HG03045 (cell line): Measurements from ENCODE around the gene SLC66A1.

Experiments used
- ATAC-seq: cut with Tn5 transposase; IDR thresholded peaks from one replicate; pipeline ENCODE4 v1.9.1; 2021; ENCODE audit warnings: mild to moderate bottlenecking, moderate library complexity; ENCODE audit not compliant: unreplicated experiment

SLC66A1 gene

GRCh38 chr1:19360432-19360831 is 48.3 kb downstream of the SLC66A1 start:
- no peak for ATAC-seq

DNA sequence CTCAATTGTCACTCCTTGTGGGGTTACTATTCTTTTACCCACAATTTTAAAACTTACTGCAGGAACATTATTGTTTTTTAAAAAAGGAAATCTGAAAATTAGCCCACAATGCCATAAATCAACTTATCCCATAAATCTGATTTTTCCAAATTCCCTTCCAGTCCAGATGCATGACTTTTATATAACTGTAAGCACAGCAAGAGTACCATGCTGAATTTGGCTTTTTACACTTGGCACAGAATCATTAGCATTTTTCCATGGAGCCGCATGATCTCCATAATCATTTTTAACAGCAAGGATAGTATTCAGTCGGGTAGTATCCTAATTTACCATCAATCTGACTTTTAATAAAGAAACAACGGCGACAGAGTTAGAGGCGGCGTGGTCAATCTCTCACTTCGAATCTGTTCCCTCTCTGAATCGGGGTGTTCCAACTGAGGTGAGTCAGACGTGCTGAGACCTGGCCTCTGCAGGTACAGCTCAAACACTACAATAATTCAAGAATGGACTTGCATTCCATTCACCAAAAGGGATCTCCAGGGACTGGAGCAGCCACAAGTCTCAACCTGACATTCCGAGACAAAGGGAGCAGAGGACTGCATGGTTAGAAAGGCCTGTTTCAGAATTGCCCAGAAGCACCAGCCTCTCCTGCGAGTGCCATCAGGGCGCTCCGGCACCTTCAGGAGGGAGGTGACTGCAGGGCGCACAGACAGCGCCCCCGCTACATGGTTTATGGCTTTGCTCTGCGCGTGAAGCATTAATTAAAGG is 48.9 kb downstream of the SLC66A1 start:
- no peak for ATAC-seq

DNA sequence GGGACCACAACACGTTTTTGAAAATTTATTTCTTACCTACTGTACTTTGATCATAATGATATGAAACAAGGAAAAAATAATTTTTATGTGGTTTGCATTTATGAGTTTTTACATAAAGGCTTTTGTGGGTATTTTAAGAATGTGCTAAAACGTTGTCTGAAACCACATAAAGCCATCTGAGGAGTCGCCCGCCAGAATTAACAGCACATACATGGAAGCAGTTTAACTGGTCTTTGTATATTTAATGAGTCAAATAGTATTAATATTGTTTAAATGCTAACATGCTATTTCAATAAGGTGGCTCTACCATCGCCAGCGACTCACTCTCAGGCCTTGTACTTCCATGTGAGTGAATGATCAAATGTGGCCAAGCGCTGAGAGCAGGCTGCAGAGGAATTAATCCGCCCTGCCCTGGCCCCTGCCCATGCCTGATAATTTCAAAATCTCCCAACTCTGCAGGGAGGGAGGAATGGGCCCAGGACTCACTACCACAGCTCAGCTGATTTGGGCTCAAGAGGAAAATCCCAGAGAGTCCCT is 49.6 kb downstream of the SLC66A1 start:
- no peak for ATAC-seq

GRCh38 chr1:19363536-19364152 is 51.5 kb downstream of the SLC66A1 start:
- ATAC-seq = no peak

DNA sequence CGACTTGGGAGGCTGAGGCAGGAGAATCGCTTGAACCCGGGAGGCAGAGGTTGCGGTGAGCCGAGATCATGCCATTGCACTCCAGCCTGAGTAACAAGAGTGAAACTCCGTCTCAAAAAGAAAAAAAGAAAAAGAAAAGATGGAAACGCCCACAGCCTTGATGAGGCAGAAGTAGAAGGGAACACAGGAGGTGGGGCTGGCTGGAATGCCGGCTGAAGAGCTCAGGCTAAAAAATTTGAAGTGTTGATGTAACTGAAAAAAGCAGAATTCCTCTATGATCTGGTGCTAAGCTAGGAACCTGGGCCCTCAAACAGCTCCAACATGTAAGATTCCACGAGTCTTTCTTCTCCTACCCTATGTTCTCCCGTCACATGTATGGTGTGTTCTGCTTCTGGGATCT is 53.6 kb downstream of the SLC66A1 start:
- no peak for ATAC-seq

GRCh38 chr1:19366599-19367536 is 54.7 kb downstream of the SLC66A1 start:
- no peak for ATAC-seq

DNA sequence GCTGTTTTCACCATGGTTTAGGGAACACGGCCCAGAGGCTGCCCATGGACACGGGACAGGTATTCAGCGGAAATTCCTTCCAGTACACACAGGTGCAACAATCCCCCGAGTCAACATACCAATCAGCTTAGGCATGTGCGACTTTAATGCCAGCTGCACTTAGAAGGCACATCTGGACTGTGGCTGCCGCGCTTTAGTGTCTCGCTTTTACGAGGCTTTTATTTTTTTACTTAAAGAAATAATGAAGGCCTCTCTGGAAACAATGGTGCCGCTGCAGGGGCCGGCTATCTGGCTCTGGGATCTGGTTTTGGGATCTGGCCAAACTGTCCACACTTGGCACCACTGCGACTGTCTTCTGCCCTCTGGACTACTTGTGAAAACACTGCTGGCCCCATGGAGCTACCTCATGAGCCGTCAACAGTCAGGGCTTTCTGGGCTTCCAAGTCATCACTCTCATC is 55.5 kb downstream of the SLC66A1 start:
- no peak for ATAC-seq

GRCh38 chr1:19368050-19368449 is 55.9 kb downstream of the SLC66A1 start:
- ATAC-seq = no peak

- no peak for ATAC-seq
These were observed 56.8 kb downstream of the SLC66A1 start for GRCh38 chr1:19368964-19369363.

- no peak for ATAC-seq
These were observed 57.4 kb downstream of the SLC66A1 start for GRCh38 chr1:19369396-19370090.

DNA sequence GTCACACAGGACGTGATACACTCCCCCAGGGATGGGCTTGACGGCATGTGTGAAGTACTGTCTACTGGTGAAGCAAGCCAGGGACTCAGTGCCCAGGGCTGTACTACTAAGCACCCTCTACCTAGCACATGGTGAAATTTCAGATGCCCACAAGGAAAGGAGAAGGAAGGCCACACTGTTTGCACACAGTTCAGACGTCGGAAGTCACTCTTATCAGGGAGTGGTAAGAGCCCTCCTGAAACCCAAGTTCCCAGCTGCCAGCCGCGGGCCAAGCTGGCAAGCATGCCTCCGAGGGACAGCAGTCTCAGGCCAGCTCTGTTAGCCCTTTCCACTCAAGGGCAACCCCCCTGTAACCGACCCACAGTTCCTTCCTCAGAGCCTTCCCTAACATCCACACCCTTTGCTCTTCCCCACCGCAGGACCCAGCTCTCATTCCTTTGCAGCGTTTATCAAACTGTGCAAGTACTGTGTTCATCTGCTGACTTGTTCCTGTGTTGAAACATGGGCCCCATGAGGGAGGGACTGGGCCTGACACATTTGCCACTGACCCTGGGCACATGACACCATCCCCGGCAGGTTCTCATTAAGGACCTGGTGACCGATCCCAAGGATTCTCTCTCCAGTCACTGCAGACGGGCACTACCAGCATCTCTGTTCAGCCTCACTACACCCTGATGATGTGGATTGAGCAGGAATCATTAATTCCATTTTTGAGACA is 58.5 kb downstream of the SLC66A1 start:
- ATAC-seq = no peak

DNA sequence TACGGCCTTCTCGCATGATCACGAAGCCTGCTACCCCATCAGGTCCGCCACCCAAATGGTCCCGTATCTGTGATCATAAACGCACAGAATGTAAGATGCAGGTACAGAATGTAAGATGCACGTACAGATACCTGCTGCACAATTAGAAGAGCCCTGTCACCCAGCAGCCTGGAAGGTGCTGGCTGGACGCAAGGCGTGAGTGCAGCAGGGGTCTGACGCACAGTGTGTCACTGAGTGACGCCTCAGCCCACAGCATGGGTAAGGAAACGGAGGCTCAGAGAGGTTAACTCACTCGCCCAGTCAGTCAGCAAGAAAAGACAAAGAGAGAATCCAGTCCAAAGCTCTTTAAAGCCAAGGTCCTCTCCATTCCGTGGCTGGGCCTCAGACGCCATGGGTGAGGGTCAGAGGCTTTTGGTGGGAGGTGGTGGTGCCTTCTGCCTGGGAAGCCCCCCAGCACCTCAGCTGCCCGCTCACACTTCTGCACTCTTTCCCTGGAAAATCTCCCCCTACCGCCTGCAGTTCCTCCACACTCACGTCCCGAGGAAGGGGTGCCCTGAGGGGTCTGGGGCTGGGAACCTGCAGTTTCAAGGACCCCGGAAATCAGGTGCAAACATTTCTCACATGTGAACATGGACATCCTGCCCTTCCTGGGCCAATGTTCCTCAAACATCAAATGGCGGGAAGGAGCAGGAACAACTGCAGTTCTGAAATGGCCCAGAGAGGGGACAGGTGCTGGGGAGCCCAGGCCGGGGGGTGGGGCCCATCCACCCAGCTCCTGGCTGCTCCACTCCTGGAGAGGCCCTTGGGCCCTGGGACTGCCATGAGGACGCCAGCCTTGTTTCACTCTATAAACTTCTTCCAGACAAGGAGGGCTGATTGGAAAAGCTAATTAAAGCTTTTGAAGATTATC is 59.4 kb downstream of the SLC66A1 start:
- no peak for ATAC-seq

DNA sequence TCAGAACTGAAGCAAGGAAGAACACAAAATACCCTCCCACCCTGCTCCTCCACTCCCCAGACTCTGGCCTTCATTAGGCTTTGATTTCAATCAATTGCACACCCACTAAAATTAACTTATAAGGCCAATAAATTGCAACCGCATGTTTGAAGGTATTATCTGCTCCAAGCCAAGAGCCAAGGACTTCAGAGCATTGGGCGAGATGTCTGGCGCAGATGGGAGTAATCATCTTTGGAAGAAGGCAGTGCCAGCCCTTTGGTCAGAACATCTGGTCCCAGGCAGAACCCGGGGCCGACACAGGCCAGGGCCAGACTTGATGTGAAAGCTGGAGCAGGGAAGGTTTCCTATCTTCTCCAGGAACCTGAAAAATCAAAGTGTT is 60.0 kb downstream of the SLC66A1 start:
- ATAC-seq = no peak

DNA sequence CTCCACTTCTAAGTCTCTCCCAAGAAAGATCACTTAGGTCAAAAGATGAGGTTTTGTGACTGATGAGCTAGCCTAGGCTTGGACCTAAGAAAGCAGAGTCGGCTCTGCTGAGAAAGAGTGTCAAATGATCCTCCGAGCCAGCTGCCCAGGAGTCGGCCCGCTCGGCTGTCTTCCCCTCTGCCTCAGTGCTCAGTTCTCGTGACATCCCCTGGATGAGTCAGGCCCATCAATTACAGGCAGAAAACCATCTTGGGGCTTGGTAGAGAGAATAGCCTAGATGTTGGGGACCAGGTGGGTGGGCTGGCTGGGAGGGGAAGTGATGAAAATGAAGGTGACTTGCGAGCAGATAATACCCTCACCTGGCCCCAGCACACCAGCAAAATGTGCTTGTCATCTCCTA is 60.5 kb downstream of the SLC66A1 start:
- ATAC-seq = no peak

DNA sequence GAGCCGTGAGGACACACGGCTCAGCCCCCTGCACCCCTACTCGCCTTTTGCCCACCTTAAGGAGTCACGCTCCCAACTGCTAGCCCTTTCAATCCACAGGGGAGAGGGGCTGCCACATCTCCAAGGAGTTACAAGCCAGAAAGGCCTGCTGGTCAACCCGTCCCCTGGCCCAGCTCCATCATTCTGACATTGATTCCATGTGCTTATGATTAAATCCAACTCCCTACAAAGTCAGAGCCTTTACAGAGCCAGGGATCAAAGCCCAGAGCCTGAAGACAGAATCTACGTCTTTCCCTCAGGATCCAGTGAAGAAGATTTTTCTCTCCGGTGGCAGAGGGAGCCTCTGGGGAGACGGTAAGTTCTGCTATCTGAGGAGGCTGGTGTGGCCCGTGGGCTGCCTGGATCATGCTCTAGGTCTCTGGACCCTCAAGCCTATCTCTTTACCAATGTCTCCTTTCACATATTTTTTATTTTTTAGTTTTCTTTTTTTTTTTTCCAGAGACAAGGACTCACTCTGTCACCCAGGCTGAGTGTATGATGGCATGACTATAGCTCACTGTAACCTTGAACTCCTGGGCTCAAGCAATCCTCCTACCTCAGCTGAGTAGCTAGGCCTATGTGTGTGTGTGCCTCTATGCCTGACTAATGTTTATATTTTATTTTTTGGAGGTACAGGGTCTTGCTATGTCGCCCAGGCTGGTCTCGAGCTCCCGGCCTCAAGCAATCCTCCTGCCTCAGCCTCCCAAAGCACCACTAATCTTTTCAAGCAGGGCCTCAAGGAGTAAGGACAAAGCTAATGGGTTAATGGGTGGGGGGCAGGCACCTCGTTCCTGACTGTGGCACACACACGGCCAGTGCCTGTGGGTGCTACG is 61.3 kb downstream of the SLC66A1 start:
- no peak for ATAC-seq

DNA sequence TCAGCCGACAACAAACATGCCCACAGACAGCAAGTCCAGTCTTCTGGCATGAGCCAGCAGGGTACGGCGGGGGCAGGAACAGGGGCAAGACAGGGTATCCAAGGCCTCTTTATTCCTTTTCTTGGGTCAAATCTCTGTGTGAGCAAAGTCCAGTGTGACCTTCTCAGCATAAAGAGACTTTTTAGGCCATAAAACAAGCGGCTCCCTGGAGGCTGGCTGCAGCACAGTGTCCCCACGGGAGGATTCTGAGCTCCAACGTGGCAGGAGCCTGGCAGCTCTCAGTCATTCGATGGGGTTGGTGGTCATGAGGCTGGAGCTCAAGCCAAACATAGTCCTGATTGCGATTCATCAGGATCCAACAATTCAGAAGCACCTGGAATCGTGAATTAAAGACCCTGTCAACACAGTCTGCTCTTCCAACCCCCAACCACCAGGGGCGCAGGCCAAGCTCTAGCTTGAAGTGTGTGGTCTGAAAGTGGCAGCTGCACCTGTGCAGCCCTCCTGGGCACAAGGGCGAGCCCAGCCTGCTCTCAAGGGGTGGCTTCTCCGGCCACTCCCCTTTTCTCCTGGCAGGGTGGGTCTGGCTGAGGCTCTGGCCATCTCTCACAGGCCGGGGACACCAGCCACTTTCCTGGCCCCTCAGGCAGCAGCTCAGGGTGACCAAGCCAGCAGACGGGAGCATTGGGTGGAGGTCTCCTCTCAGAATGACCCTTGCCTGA is 62.1 kb downstream of the SLC66A1 start:
- ATAC-seq = no peak

GRCh38 chr1:19374926-19375325 is 62.8 kb downstream of the SLC66A1 start:
- no peak for ATAC-seq
